Measurements from ENCODE around the gene GTPBP3. TPM values are rescaled to one million over a fixed set of nuclear protein-coding genes. Genes with fewer than 3 reads are reported as not detected.

GTPBP3 gene
- total RNA-seq, 6 experiments from 2014 or later = 9.2 to 14.7 (median 13.0) TPM

DNA sequence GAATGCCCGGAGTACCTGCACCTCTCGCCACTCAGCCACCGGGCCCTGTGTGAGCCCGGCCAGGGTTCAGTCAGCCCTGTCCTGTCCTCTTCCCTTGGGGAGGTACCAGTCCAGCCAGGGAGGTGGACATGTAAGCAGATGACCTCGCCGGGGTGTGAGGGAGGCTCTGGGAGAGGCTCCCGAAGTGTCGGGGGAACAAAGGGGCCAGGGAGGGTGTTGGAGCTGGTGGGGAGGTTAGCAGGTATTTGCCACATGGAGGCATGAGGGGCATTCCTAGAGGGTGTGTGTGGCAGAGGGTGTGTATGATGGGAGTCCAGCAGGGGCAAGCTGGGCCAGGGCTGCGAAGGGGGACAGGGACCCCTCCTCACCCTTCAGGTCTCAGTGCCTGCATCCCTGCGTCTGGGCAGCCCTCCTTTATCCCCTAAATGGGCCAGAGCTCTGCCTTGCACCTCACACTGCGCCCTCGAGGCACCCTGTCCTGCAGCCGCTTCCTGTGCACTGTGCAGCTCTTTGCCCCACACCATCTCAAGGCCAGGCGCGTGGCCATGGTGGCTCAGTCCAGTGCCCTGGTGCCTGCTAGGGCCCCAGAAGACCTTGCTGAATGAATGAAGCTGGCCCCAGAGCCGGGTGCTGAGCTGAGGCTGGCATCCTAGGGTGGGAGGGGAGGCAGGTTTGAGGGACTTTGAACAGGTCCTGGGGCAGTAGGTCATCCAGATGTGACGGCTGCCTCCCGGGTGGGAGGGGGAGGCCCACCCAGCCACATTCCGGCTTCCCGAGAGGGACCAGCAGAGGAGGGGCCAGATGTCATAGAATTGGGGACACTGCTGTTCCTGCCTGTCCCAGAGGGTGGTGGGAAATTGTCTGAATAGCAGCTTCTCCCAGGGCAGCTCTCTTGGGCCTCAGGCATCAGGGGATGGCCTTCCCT is 24.9 kb upstream of the GTPBP3 start:
- H3K27me3 Mint-ChIP-seq (ENCODE audit: insufficient read depth) = no peaks in the 10 kb centered on the region
- H3K36me3 Mint-ChIP-seq (ENCODE audit: low read depth) = peaks cover 20% of the 10 kb centered on the region
- no peaks in the 10 kb centered on the region for H3K9me3 Mint-ChIP-seq
- H3K4me1 Mint-ChIP-seq (ENCODE audit: low read depth) = peaks cover 30% of the 10 kb centered on the region
- no peak for TF ChIP-seq CTCF (IDR thresholded peaks at IDR 0.05)
- DNase-seq = no peak
- H3K27ac Mint-ChIP-seq = peak overlapping the region; percentile 86
- peak overlapping the region; percentile 79 for H3K4me3 Mint-ChIP-seq

DNA sequence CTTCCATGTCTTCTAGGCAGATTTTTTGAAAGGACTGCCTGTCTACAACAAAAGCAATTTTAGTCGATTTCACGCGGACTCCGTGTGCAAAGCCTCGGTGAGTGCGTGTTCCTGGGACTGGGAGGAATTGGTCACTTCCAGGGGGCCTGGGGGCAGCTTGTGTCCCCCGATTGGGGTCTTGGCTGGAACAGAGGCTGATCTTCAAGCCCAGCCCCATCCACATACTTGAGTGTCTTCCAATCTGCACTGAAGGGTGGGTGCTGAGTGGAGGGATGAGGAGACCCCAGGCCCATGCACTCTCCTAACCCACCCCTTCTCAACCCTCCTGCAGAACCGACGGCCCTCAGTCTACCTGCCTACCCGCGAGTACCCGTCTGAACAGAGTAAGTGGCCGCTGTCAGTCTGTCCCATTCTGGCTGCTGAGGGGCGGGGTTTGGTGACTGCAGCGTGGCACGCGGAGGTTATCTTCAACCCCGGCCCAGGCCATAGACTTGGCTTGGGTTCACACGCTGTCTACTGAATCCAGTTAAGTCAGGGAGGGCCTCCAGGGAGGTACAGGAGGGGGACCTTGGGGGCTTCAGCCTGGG is 23.3 kb upstream of the GTPBP3 start:
- Mint-ChIP-seq H3K9me3 (no peaks in the 10 kb centered on the region), H3K4me1 (ENCODE audit: low read depth) (peaks cover 23% of the 10 kb centered on the region), H3K36me3 (ENCODE audit: low read depth) (peaks cover 20% of the 10 kb centered on the region), H3K27me3 (ENCODE audit: insufficient read depth) (no peaks in the 10 kb centered on the region; the same call in 1 of the 2 replicates), H3K4me3 (no peak overlapping the region), H3K27ac (no peak overlapping the region)
- no peak for DNase-seq
- no peak for TF ChIP-seq CTCF (IDR thresholded peaks at IDR 0.05)

DNA sequence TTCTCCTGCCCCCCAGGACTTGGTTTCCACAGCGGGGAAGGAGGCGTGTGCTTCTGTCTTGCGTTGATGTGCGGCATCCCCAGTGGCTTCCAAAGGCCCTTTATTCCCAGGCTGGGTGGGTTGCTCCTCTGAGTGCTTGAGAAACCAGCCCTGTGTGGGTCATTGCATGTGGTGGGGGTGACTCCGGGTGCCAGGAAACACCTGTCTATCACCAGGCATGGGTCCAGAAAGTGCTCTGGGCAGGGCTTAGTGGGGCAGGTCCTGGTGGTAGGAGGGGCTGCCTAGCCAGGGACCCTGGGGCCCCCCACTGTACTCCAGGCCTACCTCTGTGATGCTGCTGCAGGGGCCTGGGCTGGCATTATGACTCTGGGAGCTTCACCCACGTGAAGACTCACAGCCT is 18.4 kb upstream of the GTPBP3 start:
- Mint-ChIP-seq H3K4me1 (ENCODE audit: low read depth) (peaks cover 9% of the 10 kb centered on the region), H3K36me3 (ENCODE audit: low read depth) (peaks cover 14% of the 10 kb centered on the region), H3K27me3 (ENCODE audit: insufficient read depth) (peaks cover 2% of the 10 kb centered on the region; the same call in 1 of the 2 replicates), H3K4me3 (no peak overlapping the region), H3K27ac (no peak overlapping the region), H3K9me3 (no peaks in the 10 kb centered on the region)
- no peak for TF ChIP-seq CTCF (IDR thresholded peaks at IDR 0.05)
- DNase-seq = no peak

- Mint-ChIP-seq H3K4me3 (no peak overlapping the region), H3K36me3 (ENCODE audit: low read depth) (peaks cover 14% of the 10 kb centered on the region), H3K27ac (no peak overlapping the region), H3K27me3 (ENCODE audit: insufficient read depth) (peaks cover 2% of the 10 kb centered on the region; the same call in 1 of the 2 replicates), H3K9me3 (no peaks in the 10 kb centered on the region), H3K4me1 (ENCODE audit: low read depth) (peaks cover 9% of the 10 kb centered on the region)
- no peak for TF ChIP-seq CTCF (IDR thresholded peaks at IDR 0.05)
- no peak for DNase-seq
Observed at GRCh38 chr19:17319473-17320238, 17.7 kb upstream of the GTPBP3 start.

GRCh38 chr19:17320435-17320834 is 16.9 kb upstream of the GTPBP3 start:
- Mint-ChIP-seq H3K4me1 (ENCODE audit: low read depth) (peaks cover 9% of the 10 kb centered on the region), H3K4me3 (no peak overlapping the region), H3K36me3 (ENCODE audit: low read depth) (peaks cover 13% of the 10 kb centered on the region), H3K9me3 (no peaks in the 10 kb centered on the region), H3K27ac (no peak overlapping the region), H3K27me3 (ENCODE audit: insufficient read depth) (peaks cover 2% of the 10 kb centered on the region; the same call in 1 of the 2 replicates)
- TF ChIP-seq CTCF (IDR thresholded peaks at IDR 0.05) = no peak
- no peak for DNase-seq

Measured in HFFc6 (cell line).